IPS DF 4.7 (cell line): ENCODE results near the gene PRR33.

ENCODE experiments used
- DNase-seq: peaks from one replicate; pipeline ENCODE4 v3.0.0-alpha.2; 2013; ENCODE audit warnings: low spot score; ENCODE audit errors: extremely low read depth

The PRR33 gene

DNA sequence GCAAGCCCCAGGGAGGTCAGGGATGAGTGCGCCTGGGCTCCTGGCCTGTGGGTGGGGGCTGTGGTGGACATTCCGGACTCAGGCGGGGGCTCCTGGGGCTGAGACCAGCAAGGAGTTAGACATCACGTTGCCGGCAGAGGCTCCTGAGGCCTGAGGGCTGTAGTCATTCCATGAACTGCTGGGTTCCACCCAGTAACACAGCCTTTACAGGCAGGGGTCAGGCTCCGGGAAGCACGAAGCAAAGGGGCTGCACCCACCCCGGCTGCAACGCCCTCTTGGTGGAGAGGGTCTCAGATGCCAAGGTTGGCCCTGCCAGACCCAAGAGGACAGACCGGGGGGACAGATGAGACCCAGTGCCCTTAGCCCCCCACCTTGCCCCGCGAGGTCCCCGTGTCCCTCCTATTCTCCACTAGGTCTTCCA, 36.8 kb upstream of the PRR33 start:
- no peak for DNase-seq

DNA sequence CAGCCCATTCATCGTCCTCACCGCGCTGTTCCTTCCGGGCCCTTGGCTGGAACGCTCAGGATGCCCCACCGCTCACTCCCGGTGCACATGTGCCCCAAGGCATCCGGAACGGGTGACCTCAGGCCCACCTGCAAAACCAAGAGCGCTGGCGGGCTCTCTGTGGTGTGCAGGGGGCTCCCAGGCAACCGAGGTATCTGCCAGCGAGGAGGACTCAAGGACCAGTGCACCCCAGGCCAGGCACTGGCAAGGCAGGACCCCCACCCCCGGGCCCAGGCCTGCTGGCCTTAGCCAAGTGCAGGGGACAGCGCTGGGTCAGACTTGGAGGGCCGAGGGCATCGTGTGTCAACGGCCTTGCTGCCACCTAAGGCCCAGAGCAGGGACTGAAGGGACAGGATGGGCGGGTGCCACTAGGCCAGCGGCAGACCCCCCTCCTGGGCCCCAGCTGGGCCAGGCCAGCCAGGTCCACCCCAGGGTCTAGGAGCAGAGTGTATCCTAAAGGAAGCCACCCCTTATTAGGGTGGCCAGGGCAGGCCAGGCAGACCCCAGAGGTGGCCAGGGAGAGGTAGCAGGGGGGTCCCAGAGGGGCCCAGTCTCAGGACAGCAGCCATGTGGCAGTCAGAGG, 36.3 kb upstream of the PRR33 start:
- DNase-seq, result no peak

DNA sequence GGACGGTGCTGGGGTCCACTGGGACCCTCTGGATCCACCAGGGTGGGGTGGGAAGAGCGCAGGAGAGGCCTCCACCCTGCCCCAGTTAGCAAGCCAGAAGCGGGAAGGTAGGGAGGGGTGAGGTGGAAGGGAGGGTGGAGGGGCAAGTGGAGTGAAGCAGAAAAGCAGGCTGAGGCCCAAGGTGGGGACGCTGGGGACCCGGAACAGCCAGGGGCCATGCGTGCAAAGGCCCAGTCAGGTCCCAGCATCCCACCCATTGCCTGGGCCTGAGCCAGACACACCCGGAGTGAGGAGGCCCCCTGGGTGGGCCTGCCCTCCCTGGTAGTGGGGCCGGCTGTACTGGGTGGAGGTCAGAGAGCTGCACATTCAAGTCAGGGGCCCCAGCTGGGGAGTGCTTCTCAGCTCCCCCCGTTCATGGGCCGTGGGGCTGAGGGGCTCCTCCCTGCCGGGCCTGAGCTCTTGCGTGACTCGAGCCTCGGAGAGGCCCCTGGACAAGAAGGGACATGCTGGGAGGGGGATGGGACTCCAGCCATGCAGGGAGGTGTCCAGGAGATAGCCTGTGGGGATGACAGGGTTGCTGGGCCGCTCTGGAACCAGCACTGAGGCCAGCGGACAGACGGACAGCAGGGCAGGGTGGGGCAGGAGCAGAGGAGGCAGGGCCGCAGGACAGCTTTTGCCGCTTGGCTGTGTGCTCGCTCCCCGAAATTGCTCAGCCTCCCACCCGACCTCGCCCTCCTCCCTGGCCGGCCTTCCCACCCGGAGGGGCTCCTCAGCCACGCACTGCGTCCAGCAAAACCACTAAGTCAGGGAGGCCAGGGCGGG, 35.5 kb upstream of the PRR33 start:
- DNase-seq, result no peak

DNA sequence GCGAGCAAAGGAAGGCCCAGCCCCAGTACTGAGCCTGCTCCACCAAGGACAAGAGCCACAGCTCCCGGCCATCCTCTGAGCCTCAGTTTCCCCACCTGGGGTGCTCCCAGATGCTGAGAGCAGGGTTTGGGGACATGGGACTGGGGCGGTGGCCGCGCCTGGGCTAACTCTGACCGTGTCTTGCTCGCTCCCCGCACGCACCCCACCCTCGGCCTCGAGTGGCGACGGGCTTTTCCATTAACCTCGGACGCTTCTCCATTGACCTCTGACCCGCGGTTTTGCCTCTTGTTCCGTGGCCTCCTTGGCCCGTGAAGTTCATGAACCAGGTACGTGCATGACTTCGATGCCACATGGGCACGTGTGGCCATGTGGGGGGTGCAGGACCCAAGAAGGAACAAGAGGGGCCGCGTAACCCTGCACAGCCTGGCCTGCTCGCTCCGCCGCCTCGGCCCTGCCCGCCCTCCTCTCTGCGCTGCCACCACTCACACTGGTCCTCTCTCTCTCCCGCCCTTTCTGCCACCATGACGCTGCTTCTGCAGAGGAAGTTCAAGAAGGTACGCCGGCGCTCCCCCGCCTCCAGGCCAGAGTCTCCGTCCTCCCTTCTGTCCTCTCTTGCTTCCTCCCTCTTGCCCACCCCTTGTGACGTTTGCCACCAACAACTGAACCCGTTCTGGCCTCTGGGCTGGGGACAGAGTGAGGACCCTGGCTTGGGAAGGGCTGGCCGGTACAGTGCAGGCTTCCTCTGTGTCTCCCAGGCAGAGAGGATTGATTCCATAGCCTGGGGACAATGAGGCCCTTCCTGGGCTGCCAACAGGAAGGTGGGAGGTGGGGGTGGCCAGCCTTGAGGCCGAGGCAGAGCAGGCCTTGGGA, 34.7 kb upstream of the PRR33 start:
- DNase-seq, result no peak

DNA sequence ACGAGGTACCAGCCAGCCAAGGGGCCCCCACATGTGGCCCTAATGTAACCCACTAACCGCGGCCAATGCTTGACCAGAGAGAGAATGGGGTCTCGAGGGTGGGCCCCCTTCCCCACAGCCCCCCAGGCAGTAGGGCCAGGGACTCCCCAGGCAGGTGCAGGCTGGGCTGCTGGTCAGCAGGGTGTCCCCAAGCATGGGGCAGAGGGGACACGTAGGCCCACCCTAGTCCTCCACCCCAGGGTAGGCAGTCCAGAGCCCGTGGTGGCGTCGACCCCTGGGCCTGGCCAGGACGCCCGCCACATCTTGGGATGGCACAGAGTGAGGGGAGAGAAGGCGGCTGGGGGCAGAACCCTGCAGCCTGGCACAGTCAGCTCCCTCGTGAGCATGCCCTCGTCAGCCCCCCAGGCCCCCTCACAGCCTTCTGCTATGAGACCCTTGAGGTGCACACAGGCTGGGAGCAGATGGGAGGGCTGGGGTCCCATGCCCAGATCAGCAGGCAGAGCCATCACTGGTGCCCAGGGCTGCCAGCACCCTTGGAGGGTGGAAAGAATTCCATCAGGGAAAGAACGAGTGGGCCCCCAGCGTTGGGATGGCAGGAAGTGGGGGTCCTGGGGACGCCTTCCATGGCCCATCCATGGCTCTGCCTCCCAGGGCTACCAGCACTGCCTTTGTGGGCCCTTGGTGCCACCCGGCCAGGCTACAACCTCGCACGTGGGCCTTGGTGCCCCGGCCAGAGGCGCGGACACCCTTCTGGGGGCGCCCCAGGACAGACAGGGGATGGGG, 33.9 kb upstream of the PRR33 start:
- no peak for DNase-seq

DNA sequence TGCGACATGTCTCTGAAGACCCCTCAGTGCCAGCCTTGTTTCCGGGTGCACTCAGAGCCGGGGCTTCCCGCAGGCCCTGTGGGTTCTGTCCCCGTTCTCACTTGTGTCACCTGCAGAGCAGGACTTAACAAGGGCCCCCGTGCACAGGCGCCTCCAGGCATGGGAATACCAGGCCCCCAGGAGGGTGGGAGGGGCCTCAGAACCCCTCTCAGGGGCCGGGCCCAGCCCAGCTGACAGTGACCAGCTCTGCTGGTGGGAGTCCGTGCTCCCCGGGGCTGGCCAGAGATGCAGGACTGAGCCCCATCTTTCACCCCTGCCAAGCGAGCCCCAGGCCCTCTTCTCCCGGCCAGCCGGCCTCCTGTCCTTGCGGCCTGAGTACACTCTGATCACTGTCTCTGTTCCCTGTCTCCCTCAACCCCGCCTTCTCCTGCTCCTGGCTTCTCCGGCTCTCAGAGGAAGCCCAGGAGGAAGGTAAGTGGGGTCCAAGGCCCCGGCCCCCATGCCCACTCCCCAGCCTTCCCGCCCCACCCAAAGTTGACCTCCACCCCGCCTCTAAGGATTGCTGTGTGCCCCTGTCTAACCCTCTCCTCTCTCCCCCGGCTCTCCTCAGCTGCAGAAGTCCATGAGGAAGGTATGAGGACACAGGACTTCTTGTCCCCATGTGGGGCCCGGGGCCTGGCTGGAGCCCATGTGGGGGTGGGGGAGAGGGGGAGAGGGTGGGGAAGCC, 33.1 kb upstream of the PRR33 start:
- no peak for DNase-seq

DNA sequence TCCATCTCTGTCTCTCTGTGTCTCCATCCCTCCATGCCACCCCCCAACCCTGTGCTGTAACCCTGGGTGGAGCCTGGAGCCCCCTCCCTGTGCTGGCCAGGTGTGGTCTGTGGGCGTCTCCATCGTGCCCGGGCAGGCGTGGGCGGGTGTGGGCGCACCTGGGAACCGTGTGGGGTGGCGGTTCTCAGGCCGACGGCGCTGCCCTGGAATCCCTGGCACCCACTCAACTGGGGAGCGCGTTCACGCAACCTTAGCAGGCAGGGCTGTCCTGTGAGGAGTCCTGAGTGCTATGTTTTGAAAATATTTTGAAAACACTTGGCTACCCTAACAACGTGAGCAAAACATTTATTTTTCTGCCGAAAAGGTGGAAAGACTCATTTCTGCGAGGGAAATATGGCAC, 32.5 kb upstream of the PRR33 start:
- no peak for DNase-seq

DNA sequence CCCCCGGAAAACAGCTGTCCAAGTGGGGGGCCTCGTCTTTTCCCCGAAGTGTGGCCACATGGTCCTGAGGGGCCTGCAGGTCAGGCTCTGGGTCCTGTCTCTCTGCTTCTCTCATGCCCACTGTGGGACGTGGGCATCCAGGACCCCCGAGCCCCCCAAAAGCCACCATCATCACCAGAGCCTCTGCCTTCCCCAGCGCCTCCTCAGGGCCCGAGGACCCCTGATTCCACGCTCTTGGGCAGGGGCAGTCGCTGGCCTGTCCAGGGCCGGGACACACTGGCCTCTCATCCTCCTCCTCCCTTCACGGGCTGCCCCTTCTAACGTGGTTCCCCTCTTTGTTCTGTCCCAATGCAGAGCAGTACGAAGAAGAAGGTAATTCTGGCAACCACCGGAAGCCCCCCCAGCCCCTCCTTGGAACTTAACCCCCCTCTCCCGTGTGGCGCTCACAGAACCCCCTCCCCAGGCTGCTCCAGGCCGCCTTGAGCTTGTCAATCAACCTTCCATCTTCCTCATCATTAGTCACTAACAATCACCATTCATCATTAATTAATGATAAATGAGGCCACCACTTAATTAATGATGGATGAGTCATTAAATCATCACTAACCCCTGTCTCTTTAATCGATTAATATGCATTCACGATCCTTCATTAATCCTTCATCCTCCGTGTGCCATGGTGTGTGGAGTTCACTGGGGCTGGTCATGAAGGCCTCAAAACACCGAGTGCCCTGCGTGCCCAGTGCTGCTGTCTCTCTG, 31.7 kb upstream of the PRR33 start:
- DNase-seq, result no peak

DNA sequence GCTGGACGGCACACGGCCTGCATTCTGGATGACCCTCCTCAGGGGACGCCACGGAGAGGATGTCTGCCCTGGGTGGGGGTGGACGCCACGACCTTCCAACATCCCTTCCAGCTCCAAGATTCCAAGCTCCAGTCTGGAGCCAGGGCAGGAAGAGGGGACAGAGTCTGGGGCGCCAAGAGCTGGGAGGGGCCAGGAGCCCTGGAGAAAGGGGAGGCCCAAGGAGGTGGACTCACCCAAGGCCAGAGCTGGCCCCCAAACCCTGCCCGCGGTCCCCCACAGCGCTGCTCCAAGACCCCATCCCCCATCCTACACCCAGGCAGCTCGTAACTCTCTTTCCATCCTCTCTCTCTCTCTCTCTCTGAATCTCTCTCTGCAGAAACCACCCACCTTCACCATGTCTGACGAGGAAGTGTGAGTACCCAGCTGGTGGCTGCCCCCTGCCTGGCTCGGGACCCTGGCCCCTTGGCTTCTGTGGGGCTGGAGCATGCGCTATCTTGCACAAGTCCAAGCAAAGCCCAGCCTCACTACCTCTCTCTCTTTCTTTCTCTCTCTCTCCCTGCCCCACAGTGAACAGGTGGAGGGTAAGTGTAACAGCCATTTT, 30.9 kb upstream of the PRR33 start:
- no peak for DNase-seq

DNA sequence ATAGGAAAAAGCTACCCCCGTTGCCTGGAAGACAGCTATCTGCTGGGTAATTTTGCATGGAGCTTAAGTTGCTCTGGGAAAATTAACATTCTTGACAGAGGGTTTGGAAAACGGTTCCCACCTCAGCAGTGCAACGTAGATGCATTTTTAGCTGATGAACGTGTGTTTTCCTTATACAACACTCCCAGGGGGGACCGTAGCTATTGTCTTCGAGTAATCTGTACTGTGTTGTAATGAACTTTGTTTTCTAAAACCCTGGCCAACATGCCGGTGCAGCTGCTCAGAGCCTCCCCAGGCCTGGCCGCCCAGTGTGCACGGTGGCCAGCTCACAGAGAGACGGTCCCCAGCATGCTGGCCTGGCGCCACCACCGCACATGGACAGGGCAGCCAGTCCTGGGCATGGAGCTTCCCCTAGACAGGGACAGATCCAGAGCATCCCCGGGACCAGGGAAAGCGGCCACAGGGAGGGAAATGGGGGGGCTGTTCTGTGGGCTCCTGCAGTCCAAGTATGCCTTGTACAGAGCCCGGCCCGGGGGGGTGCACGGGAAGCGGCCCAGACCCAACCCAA, 30.0 kb upstream of the PRR33 start:
- no peak for DNase-seq

DNA sequence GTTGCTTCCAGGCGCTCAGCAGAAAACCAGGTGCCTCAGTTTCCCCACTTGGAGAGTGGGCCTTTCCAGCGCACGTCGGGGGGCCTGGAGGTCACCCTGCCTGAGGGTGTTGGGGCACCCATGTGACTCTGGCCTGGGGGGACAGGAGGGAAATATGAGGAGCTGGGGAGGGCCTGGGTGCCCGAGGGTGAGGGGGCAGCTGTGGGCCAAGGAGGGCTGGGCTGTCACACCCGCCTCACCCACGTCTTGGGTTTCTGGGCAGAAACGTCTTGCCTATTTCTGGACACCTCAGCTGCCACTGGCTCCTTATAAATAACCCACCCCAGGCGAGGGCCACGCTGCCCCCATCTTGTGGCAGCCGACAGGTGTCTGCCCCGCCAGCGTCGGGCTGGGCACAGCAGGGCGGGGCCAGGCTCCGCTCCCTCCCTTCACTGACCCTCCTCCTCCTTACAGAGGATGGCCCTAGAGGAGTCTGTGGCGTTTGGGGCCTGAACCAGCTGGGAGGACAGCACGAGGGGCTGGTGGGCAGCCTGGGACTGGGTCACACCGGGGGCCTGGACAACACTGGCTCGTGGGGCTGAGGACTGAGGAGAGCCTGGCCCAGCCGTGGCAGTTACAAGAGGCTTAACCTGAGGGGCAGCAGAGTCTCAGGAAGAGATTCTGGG, 29.3 kb upstream of the PRR33 start:
- DNase-seq, result no peak

DNA sequence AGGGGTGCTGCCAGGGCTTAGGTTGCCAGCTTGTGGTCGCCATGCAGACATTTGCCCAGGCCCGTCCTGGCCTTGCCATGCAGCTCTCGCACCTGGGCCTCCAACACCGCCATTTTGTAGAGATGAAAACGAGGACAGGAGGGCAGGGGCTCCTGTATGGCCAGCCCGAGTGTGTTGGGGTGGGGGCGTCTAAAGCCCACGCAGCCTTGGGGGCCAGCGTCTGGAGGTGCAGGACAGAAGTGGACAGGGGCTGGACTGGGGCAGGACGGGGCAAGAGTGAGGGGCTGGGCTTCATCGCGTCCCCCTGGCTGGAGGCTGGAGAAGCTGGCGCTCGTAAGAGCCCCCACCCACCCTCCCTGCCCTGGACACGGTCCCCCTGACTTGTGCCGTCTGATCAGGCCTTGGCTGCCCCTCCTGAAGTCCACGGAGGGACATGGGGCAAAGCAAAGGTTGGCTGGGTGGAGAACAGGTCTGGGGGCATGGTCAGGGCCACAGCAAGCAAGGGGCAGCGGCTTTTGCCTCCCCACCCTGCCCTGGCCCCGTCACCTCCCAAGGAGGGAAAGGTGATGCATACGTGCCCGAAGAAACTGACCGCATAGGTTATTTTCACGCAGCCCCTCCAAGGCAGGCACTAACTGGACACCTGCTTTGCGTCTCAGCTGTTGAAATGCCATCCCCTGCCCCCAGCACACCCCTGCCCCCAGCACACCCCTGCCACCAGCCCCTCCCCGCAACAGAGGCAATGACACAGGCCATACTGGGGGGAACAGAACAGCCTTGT, 28.6 kb upstream of the PRR33 start:
- DNase-seq, result no peak

DNA sequence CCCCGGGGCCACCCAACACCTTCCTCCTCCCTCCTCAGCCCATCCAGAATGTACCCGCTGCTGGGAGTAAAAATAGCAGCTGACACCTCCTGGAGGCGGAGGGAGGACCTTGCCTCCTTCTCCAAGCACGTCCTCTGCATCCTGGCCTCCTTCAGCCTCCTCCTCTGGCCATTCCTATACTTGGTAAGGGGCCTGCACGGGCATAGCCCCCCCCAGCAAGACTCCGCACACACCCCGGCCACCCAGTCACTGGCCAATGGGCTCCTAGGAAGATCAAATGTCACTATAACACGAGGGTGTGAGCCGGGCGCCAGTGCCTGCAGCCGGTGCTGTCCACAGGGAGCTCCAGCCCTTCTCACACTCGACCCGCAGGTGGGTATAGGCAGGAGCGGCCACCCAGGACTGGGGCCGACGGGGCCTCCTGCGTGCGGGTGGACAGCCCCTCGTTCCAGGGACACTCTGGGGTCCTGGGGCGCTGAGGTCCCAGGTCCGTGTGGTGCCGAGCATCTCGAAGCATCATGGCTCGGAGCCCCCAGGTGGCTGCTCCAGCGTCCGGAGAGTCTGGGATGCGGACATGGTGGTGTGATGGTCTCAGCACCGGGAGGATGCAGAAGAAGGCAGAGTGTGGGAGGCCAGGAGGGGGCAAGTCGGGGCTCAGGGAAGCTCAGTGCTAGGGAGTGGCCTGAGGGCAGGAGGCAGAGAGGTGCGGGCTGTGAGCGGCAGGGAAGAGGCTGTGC, 27.9 kb upstream of the PRR33 start, which contains the start of gene TNNT3:
TNNT3 (plus strand) TSS at position 313 of the 737 bp plus-strand sequence. CDS start 3,172 bp downstream, outside the sequence.
- DNase-seq, result no peak

DNA sequence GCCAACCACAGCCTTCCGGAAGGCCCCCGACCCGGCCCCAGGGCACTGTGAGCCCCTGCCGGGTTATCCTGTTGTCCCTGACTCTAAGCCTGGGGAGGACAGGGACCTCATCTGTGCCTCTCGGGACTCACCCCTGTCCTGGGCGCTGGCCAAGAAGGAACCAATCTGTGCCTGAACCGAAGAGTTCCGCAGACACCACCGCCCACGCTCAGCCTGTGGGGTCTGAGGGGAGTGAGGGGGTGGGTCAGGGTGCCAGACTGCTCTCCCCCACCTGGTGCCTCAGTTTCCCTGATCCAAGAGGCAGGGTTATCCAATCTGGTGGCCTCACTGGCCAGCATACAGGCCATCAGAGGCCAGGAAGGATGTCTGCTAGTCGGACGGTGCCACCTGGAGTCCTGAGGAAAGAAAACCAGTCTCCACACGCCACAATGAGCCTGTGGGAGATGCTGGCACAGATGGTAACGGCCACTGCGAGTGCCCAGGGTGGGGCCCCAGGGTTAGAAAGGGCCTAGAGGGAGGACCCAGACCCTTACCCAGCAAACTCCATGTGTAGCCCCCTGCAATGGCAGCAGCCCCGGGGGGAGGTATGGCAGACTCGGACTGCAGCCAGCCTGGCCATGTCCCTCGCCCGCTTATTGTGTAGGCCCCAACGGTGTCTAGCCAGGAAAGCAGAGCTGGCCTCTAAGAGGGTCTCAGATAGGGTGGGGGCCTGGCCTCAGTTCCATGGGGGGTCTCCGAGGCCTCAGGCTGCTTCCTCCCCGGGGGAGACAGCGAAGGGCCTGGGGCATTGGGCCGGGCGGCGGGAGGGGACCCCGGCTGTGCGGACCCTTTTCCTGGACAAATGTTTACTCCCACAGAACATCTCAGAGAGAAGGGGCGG, 27.0 kb upstream of the PRR33 start:
- DNase-seq, result no peak

DNA sequence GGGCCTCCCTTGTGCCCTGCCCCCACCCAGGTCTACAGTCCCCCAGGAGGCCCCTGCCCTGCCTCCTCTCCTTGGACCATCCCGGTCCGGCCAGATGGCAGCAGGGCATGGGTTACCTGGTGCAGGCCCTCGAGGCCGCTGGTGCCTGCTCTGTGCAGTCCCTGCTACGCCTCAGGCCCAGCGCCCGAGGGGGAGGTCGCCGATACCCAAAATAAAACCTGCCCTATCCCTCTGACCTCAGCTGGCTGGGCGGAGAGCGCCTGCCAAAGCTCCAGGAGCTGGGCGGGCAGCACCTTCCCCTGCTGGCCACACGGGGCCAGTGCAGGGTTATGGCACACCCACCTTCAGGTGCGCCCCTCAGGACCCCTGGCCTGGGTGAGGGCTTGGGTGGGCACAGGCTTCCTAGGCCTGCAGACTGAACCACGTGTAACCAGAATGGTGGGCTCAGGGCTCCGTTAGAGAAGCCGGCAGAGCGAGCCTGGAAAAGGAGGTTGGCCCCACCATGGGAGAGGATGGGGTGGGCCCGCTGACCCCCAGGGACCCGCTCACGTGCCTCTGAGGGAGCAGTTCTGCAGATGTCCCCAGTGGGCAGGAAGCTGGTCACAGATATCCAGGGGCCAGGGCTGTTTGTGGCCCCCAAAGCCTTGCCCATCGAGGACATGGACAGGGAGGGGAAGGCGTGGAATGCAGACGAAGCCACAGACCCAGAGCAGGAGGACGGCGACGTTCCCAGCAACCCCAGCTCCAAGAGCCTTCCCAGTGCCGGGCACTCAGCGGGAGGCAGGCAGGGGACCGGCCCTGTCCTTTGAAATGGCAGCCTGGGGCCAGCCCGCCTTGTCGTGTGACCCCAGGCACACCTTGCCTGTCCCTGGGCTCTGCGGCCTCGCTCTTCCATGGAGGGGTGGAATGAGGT, 26.1 kb upstream of the PRR33 start:
- no peak for DNase-seq
